ENCODE data around the gene FAM13A. TPM values are rescaled to one million over a fixed set of nuclear protein-coding genes. Genes with fewer than 3 reads are reported as not detected.

FAM13A gene
- total RNA-seq, 1 donor from 2014 or later: 2.7 TPM

DNA sequence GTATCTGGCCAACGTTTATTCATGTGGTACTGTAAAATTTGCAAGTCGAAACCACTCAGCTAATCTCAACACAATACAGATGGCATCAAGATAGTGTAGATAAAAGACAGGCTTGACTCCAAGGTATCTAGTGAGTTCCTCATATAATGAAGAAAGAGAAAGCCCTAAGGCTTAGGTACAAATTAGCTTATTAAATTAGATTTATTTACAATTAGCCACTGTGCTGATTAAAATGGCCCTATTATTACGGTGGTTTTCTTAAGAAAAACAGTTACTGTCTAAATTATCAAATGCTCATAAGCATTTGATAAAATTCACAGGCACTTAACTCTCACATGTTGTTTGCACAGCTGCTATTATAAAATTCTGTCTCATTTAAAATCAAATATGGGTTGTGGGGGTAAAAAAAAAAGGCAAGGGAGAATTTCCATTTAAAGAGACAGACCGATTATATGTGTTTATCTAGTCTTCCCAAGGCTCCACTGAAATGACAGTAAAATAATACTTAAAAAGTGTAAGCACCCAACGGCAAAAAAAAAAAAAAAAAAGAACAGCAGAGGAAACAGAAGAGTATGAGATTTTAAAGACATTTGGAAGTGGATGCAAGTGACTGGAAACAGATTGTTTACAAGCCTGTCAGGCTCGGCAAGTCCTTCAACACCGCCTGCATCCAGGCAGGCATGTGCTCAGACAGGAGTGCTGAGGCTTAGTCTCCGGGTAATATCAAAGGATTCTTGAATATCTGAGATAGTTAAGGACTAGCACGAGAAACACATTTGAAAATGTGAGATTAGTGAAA is 55.1 kb downstream of the FAM13A start:
- ATAC-seq (ENCODE audit: low read depth): no peak

GRCh38 chr4:89000844-89001360 is 56.1 kb downstream of the FAM13A start:
- H3K9me3 Mint-ChIP-seq: peaks cover 5% of the 10 kb centered on the region
- intact Hi-C loops (cut with micrococcal nuclease): no loop called here
- H3K4me1 Mint-ChIP-seq: no peaks in the 10 kb centered on the region
- CTCF ChIA-PET: no interaction called here
- no peak for ATAC-seq (ENCODE audit: low read depth)
- no peak for DNase-seq
- H3K4me3 Mint-ChIP-seq: no peak overlapping the region
- no peak for TF ChIP-seq CTCF (IDR thresholded peaks at IDR 0.05)
- H3K36me3 Mint-ChIP-seq (ENCODE audit: low read depth): no peaks in the 10 kb centered on the region
- no peaks in the 10 kb centered on the region for H3K27me3 Mint-ChIP-seq
- POLR2A ChIA-PET: no interaction called here
- H3K27ac Mint-ChIP-seq: no peak overlapping the region

More for the DNA sequence above, 55.1 kb downstream of the FAM13A start:
- ChIA-PET POLR2A (no interaction called here), CTCF (no interaction called here)
- no peaks in the 10 kb centered on the region for H3K27me3 Mint-ChIP-seq
- H3K36me3 Mint-ChIP-seq (ENCODE audit: low read depth): no peaks in the 10 kb centered on the region
- no peak for DNase-seq
- no peak overlapping the region for H3K27ac Mint-ChIP-seq
- intact Hi-C loops (cut with micrococcal nuclease): no loop called here
- no peak overlapping the region for H3K4me3 Mint-ChIP-seq
- peaks cover 5% of the 10 kb centered on the region for H3K9me3 Mint-ChIP-seq
- H3K4me1 Mint-ChIP-seq: no peaks in the 10 kb centered on the region
- no peak for TF ChIP-seq CTCF (IDR thresholded peaks at IDR 0.05)

DNA sequence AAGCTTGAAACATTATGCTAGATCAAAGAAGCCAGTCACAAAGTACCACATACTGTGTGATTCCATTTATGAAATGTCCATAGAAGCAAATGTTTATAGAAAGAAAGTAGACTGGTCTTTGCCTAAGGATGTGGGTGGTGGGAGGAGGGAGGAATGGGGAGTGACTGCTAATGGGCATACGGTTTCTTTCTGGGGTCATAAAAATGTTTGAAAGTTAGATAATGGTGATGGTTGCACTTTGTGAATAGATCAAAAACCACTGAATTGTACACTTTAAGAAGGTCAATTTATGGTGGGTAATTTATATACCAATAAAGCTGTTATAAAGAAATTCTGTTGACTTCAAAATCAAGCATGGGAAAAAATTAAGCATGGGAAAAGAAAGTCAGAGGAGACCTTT is 56.6 kb downstream of the FAM13A start:
- no peak for TF ChIP-seq CTCF (IDR thresholded peaks at IDR 0.05)
- no peak for ATAC-seq (ENCODE audit: low read depth)
- Mint-ChIP-seq H3K36me3 (ENCODE audit: low read depth) (no peaks in the 10 kb centered on the region), H3K9me3 (peaks cover 5% of the 10 kb centered on the region), H3K4me3 (no peak overlapping the region), H3K4me1 (no peaks in the 10 kb centered on the region), H3K27me3 (no peaks in the 10 kb centered on the region), H3K27ac (no peak overlapping the region)
- intact Hi-C loops (cut with micrococcal nuclease): no loop called here
- DNase-seq: no peak
- ChIA-PET POLR2A (no interaction called here), CTCF (interaction anchor here (1.1 kb wide), 1 partner anchor 12 kb away, joined by 3 read pairs; no protein-coding TSS in a partner anchor)

- Mint-ChIP-seq H3K4me3 (no peak overlapping the region), H3K36me3 (ENCODE audit: low read depth) (no peaks in the 10 kb centered on the region), H3K27ac (no peak overlapping the region), H3K4me1 (no peaks in the 10 kb centered on the region), H3K9me3 (no peaks in the 10 kb centered on the region), H3K27me3 (no peaks in the 10 kb centered on the region)
- ChIA-PET POLR2A (no interaction called here), CTCF (interaction anchor here (1.1 kb wide), 1 partner anchor 11 kb away, joined by 3 read pairs; no protein-coding TSS in a partner anchor)
- no peak for DNase-seq
- intact Hi-C loops (cut with micrococcal nuclease): no loop called here
- no peak for ATAC-seq (ENCODE audit: low read depth)
- TF ChIP-seq CTCF (IDR thresholded peaks at IDR 0.05): no peak
Measured at GRCh38 chr4:88999392-88999930, 57.5 kb downstream of the FAM13A start.

GRCh38 chr4:88998891-88999290 is 58.1 kb downstream of the FAM13A start:
- no peak for DNase-seq
- intact Hi-C loops (cut with micrococcal nuclease): no loop called here
- ChIA-PET POLR2A (no interaction called here), CTCF (no interaction called here)
- no peak for TF ChIP-seq CTCF (IDR thresholded peaks at IDR 0.05)
- no peaks in the 10 kb centered on the region for H3K27me3 Mint-ChIP-seq
- no peak for ATAC-seq (ENCODE audit: low read depth)
- no peak overlapping the region for H3K27ac Mint-ChIP-seq
- H3K4me1 Mint-ChIP-seq: no peaks in the 10 kb centered on the region
- no peaks in the 10 kb centered on the region for H3K9me3 Mint-ChIP-seq
- no peaks in the 10 kb centered on the region for H3K36me3 Mint-ChIP-seq (ENCODE audit: low read depth)
- H3K4me3 Mint-ChIP-seq: no peak overlapping the region

Measured in activated B cell treated with CpG ODN at 0.5 μM for 24 hours (primary cell).